Effector memory CD8-positive, alpha-beta T cell (primary cell): ENCODE results near the gene WRAP73.
A peak's percentile ranks its signal among the peaks of the same experiment; 100 is the strongest.

ENCODE experiments used
- ATAC-seq: fragments of 150-1000 bp; cut with Tn5 transposase; replicated peaks from 2 replicates; pipeline ENCODE4 v1.10.0; 2021; ENCODE audit warnings: mild to moderate bottlenecking, moderate library complexity
- DNase-seq, 3 experiments: peaks; one replicate each; pipeline ENCODE4 v3.0.0; 2021
- H3K27ac Mint-ChIP-seq, 2 donors: one replicate each; pipeline ENCODE4 v1.8.0; 2022; ENCODE audit warnings: mild to moderate bottlenecking in 2 of 2, mixed read lengths in 2 of 2, moderate library complexity in 2 of 2
- H3K27me3 Mint-ChIP-seq, 2 donors: one replicate each; pipeline ENCODE4 v1.8.0; 2022; ENCODE audit warnings: mixed read lengths in 2 of 2
- H3K36me3 Mint-ChIP-seq: one replicate; pipeline ENCODE4 v1.8.0; 2022; ENCODE audit warnings: mild to moderate bottlenecking, moderate library complexity, mixed read lengths; ENCODE audit not compliant: insufficient read depth
- H3K4me1 Mint-ChIP-seq, 2 donors: one replicate each; pipeline ENCODE4 v1.8.0; 2022; ENCODE audit warnings: low read depth in 2 of 2, mixed read lengths in 2 of 2
- H3K4me3 Mint-ChIP-seq, 2 donors: one replicate each; pipeline ENCODE4 v1.8.0; 2022; ENCODE audit warnings: mild to moderate bottlenecking in 2 of 2, mixed read lengths in 2 of 2, moderate library complexity in 2 of 2
- H3K9me3 Mint-ChIP-seq, 2 donors: one replicate each; pipeline ENCODE4 v1.8.0; 2022; ENCODE audit warnings: mixed read lengths in 2 of 2

Gene WRAP73

GRCh38 chr1:3599286-3599811 is 50.6 kb downstream of the WRAP73 start:
- ATAC-seq (no peak), DNase-seq (no peak)
- Mint-ChIP-seq H3K36me3 (peaks cover 4% of the 10 kb centered on the region), H3K4me3 (peak overlapping the region in 1 of 2 donors; percentile 81), H3K9me3 (no peaks in the 10 kb centered on the region), H3K27me3 (no peaks in the 10 kb centered on the region), H3K4me1 (peaks cover 18 to 19% of the 10 kb centered on the region in 2 donors), H3K27ac (peak overlapping the region in 1 of 2 donors; percentile 82)

- no peaks in the 10 kb centered on the region for H3K9me3 Mint-ChIP-seq
- ATAC-seq = no peak
- no peak for DNase-seq
- H3K4me1 Mint-ChIP-seq = peaks cover 18 to 19% of the 10 kb centered on the region in 2 donors
- H3K27me3 Mint-ChIP-seq = no peaks in the 10 kb centered on the region
- H3K4me3 Mint-ChIP-seq = peak overlapping the region; percentile 81 to 82
- H3K27ac Mint-ChIP-seq = peak overlapping the region in 1 of 2 donors; percentile 91
- peaks cover 4% of the 10 kb centered on the region for H3K36me3 Mint-ChIP-seq
Measured at GRCh38 chr1:3598522-3599285, 51.2 kb downstream of the WRAP73 start.

- H3K4me1 Mint-ChIP-seq = peaks cover 18 to 19% of the 10 kb centered on the region in 2 donors
- no peak for DNase-seq
- no peaks in the 10 kb centered on the region for H3K27me3 Mint-ChIP-seq
- peak overlapping the region; percentile 81 to 82 for H3K4me3 Mint-ChIP-seq
- no peak for ATAC-seq
- no peaks in the 10 kb centered on the region for H3K9me3 Mint-ChIP-seq
- H3K36me3 Mint-ChIP-seq = peaks cover 4% of the 10 kb centered on the region
- H3K27ac Mint-ChIP-seq = peak overlapping the region; percentile 91 to 93
Measured at GRCh38 chr1:3598051-3598491, 51.8 kb downstream of the WRAP73 start.

- no peaks in the 10 kb centered on the region for H3K9me3 Mint-ChIP-seq
- peak overlapping the region; percentile 91 to 93 for H3K27ac Mint-ChIP-seq
- peak; percentile 75 for ATAC-seq
- H3K4me3 Mint-ChIP-seq = peak overlapping the region; percentile 81 to 82
- H3K27me3 Mint-ChIP-seq = no peaks in the 10 kb centered on the region
- peaks cover 18 to 19% of the 10 kb centered on the region in 2 donors for H3K4me1 Mint-ChIP-seq
- H3K36me3 Mint-ChIP-seq = peaks cover 4% of the 10 kb centered on the region
- peak in 2 of 3 experiments; percentile 9 to 19 for DNase-seq
Measured at GRCh38 chr1:3597599-3597964, 52.3 kb downstream of the WRAP73 start.

- H3K27ac Mint-ChIP-seq = peak overlapping the region; percentile 91 to 93
- peaks cover 18 to 19% of the 10 kb centered on the region in 2 donors for H3K4me1 Mint-ChIP-seq
- no peak for DNase-seq
- no peaks in the 10 kb centered on the region for H3K9me3 Mint-ChIP-seq
- ATAC-seq = no peak
- H3K27me3 Mint-ChIP-seq = no peaks in the 10 kb centered on the region
- peak overlapping the region; percentile 81 to 82 for H3K4me3 Mint-ChIP-seq
- H3K36me3 Mint-ChIP-seq = peaks cover 4% of the 10 kb centered on the region
Measured at GRCh38 chr1:3596663-3597598, 53.0 kb downstream of the WRAP73 start.

- Mint-ChIP-seq H3K27ac (peak overlapping the region; percentile 21 to 31), H3K4me1 (peaks cover 18 to 19% of the 10 kb centered on the region in 2 donors), H3K9me3 (no peaks in the 10 kb centered on the region), H3K27me3 (no peaks in the 10 kb centered on the region), H3K36me3 (peaks cover 4% of the 10 kb centered on the region), H3K4me3 (no peak overlapping the region)
- ATAC-seq (no peak), DNase-seq (no peak)
Measured at GRCh38 chr1:3595949-3596348, 54.0 kb downstream of the WRAP73 start.

GRCh38 chr1:3594706-3595377 is 55.1 kb downstream of the WRAP73 start:
- Mint-ChIP-seq H3K4me3 (no peak overlapping the region), H3K36me3 (peaks cover 4% of the 10 kb centered on the region), H3K27me3 (no peaks in the 10 kb centered on the region), H3K27ac (no peak overlapping the region), H3K4me1 (peaks cover 18 to 19% of the 10 kb centered on the region in 2 donors), H3K9me3 (no peaks in the 10 kb centered on the region)
- no peak for ATAC-seq
- no peak for DNase-seq

GRCh38 chr1:3593745-3594144 is 56.2 kb downstream of the WRAP73 start:
- Mint-ChIP-seq H3K27ac (peak overlapping the region in 1 of 2 donors; percentile 44), H3K4me1 (peaks cover 14 to 15% of the 10 kb centered on the region in 2 donors), H3K4me3 (no peak overlapping the region), H3K27me3 (no peaks in the 10 kb centered on the region), H3K9me3 (no peaks in the 10 kb centered on the region), H3K36me3 (peaks cover 4% of the 10 kb centered on the region)
- no peak for ATAC-seq
- no peak for DNase-seq

- H3K27me3 Mint-ChIP-seq = no peaks in the 10 kb centered on the region
- ATAC-seq (no peak), DNase-seq (no peak)
- no peak overlapping the region for H3K4me3 Mint-ChIP-seq
- peaks cover 4% of the 10 kb centered on the region for H3K36me3 Mint-ChIP-seq
- H3K9me3 Mint-ChIP-seq = no peaks in the 10 kb centered on the region
- peaks cover 13 to 14% of the 10 kb centered on the region in 2 donors for H3K4me1 Mint-ChIP-seq
- no peak overlapping the region for H3K27ac Mint-ChIP-seq
Measured at GRCh38 chr1:3593334-3593733, 56.6 kb downstream of the WRAP73 start.

- Mint-ChIP-seq H3K36me3 (no peaks in the 10 kb centered on the region), H3K27me3 (no peaks in the 10 kb centered on the region), H3K4me3 (no peak overlapping the region)
Measured at GRCh38 chr1:3590951-3591865, 58.7 kb downstream of the WRAP73 start.

GRCh38 chr1:3590139-3590763 is 59.7 kb downstream of the WRAP73 start:
- ATAC-seq (no peak), DNase-seq (no peak)
- no peak overlapping the region for H3K4me3 Mint-ChIP-seq
- no peak overlapping the region for H3K27ac Mint-ChIP-seq
- no peaks in the 10 kb centered on the region for H3K4me1 Mint-ChIP-seq
- no peaks in the 10 kb centered on the region for H3K9me3 Mint-ChIP-seq
- H3K27me3 Mint-ChIP-seq = no peaks in the 10 kb centered on the region
- H3K36me3 Mint-ChIP-seq = no peaks in the 10 kb centered on the region

More at GRCh38 chr1:3590951-3591865, 58.7 kb downstream of the WRAP73 start:
- no peaks in the 10 kb centered on the region for H3K9me3 Mint-ChIP-seq
- no peak for ATAC-seq
- no peak overlapping the region for H3K27ac Mint-ChIP-seq
- no peak for DNase-seq
- H3K4me1 Mint-ChIP-seq = no peaks in the 10 kb centered on the region

- H3K27me3 Mint-ChIP-seq = no peaks in the 10 kb centered on the region
- no peak overlapping the region for H3K27ac Mint-ChIP-seq
- no peaks in the 10 kb centered on the region for H3K4me1 Mint-ChIP-seq
- no peak for DNase-seq
- H3K4me3 Mint-ChIP-seq = no peak overlapping the region
- no peak for ATAC-seq
- H3K36me3 Mint-ChIP-seq = no peaks in the 10 kb centered on the region
- H3K9me3 Mint-ChIP-seq = no peaks in the 10 kb centered on the region
Measured at GRCh38 chr1:3588395-3588794, 61.5 kb downstream of the WRAP73 start.
